Sigmoid colon (tissue), 4 donors: ENCODE results near the gene ACTG1.

ENCODE experiments used
- CTCF ChIP-seq, 4 experiments: fragments of 450-650 bp in 3 of 4; fragments of 200-600 bp in 1 of 4; IDR thresholded peaks; one replicate each; pipeline ENCODE4 v1.5.1; 2016 to 2019; ENCODE audit warnings: antibody characterized with exemption in 4 of 4, mild to moderate bottlenecking in 3 of 4, moderate library complexity in 2 of 4
- POLR2AphosphoS5 ChIP-seq, 4 donors: sonication (generic); formaldehyde crosslinking; IDR thresholded peaks; one replicate each; pipeline ENCODE4 v1.6.1; 2017; ENCODE audit warnings: antibody characterized with exemption in 4 of 4

GRCh38 chr17:81464586-81464985, 48.0 kb downstream of the ACTG1 start:
- TF ChIP-seq CTCF (IDR thresholded peaks at IDR 0.05) (no peak), POLR2AphosphoS5 (IDR thresholded peaks at IDR 0.05) (no peak)
